Fibroblast of the aortic adventitia (primary cell): Measurements from ENCODE around the gene TBX4. TPM values are rescaled to one million over a fixed set of nuclear protein-coding genes. Genes with fewer than 3 reads are reported as not detected.

Experiments
- DNase-seq: peaks from one replicate; pipeline ENCODE4 v3.0.0-alpha.2; 2010; ENCODE audit warnings: low read depth
- H3K4me3 ChIP-seq: 2 replicates; pipeline ENCODE4 v1.5.1; 2011; ENCODE audit warnings: low read depth, mild to moderate bottlenecking, control low read depth, low read length, moderate library complexity
- total RNA-seq: library from RNA; depleted of rRNA; stranded (reverse); fragments of >200 nt; gene quantifications from 2 replicates; pipeline ENCODE4 v1.2.3, GENCODE V29; 2012; ENCODE audit warnings: low replicate concordance
- TF ChIP-seq, protein P1 (sequence below): IDR thresholded peaks from 2 replicates; pipeline ENCODE4 v1.5.1; 2011; ENCODE audit warnings: mild to moderate bottlenecking, low read length, control low read depth, inconsistent platforms; ENCODE audit not compliant: insufficient read depth

TBX4 gene
- total RNA-seq, 1 donor = not detected

DNA sequence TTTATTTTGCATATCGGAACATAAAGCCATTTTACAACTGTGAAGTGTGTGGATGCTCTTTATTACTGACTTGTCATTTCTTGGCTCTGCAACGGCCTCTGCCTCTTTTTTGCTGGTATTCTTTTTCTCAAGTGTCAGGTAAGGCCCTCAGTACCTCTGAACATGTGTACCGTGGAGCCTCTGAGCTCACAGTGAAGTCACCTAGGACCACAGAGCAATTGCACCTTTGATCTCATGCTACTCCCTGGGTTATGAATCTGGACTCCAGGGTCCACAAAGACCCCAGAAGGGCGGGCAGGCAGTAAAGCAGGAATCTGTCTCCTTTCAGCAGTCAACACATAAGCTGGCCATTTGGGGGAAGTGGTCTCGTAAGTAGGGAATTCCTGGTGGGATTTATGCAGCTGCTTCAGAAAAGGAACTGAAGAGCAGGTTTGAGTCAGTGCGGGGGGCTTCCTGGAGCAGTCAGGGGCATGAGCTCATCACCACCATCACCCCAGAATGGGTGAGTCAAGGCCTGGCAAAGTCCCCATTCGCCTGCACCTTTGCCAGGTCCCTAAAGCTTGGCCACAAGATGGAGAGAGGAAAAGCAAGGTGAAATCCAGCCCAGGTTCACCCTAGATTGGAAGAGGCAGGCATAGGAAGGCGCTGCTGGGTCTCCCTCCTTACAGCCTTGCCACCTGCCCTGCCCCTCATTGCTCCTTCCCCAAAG lies 33.0 kb downstream of the TBX4 start:
- TF ChIP-seq, protein P1, sequence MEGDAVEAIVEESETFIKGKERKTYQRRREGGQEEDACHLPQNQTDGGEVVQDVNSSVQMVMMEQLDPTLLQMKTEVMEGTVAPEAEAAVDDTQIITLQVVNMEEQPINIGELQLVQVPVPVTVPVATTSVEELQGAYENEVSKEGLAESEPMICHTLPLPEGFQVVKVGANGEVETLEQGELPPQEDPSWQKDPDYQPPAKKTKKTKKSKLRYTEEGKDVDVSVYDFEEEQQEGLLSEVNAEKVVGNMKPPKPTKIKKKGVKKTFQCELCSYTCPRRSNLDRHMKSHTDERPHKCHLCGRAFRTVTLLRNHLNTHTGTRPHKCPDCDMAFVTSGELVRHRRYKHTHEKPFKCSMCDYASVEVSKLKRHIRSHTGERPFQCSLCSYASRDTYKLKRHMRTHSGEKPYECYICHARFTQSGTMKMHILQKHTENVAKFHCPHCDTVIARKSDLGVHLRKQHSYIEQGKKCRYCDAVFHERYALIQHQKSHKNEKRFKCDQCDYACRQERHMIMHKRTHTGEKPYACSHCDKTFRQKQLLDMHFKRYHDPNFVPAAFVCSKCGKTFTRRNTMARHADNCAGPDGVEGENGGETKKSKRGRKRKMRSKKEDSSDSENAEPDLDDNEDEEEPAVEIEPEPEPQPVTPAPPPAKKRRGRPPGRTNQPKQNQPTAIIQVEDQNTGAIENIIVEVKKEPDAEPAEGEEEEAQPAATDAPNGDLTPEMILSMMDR = no peak
- no peak for DNase-seq
- H3K4me3 ChIP-seq = no peak overlapping the region

DNA sequence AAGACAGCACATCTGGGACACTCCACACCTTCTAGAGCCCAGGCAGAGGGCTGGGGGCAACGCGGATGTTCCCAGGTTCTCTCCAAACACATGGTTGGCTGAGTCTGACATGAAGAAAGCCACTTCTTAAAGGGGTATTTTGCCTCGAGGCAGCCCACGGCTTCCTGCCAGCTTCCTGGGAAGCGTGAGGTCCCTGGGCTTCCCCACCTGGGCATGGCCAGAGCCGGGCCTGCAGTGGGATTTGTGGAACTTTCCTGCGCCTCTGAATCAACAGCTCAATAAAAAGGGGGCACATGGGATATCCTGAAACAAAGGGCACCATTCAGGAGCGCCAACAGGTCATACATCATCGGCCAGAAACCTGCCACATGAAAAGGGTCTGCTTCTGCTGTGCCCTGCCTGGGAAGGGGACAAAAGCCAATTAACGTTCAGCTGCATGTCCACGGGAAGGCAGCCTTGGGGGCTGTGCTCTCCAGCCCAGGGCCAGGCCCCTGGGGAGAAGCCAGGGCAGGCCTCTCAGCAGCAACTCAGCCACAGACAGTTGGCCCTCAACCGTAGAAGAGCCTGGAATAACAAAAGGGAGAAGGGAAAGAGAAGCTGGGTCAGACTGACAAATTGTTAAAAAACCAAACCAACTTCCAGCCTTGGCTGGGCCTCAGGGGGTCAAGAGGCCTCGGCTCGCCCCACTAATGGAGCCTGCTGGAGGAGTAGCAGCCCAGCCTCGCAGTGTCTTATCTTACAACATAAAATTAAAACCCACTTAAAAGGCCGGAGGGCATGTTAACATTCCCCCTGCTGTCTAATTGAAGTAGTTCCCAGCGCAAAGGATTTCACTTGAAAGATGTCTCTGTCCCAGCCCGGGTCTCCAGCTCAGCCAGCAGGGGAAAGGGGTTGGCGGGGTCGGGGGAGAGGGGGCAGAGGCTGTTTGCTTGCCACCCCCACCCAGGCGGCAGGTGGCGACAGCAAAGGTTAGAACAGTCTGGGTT lies 34.2 kb downstream of the TBX4 start:
- no peak for DNase-seq
- no peak overlapping the region for H3K4me3 ChIP-seq
- TF ChIP-seq, protein P1 = no peak

DNA sequence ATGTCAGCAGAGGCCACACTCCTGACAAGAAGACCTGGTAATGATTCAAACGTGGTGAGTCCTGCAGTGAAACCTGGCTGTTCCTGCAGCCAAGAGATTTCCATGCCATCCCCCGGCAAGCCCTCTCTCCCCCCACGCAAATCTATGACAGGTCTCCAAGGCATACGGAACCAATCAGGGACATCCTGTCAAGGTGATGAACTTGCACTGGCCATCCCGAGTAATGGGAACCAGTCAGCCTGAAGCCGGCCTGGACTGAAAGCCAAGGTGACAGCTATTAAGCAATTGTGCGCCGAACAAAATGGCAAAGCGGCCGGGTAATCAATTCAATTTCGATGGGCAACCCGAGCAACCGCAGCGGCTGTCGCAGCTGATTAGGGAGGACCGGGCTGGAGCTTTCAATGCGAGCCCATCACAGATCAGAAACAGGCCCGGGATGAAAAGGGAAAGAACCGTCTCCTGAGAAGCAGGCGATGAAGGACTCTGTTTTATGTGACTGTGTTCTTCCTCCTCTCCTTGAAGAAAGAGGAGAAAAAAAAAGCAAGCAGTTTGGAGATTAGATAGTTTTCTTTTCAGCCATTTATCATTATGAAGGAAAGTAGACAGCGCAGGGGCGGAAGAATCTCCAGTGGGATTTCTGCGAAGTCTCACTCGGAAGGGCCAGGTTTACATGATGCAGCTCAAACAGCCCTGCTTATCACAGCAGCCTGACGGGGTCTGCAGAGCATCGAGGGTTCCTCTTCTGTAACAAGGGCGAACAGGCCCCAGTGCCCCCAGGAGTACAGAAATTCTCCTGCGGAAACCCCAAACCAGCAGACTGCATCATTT lies 35.2 kb downstream of the TBX4 start:
- no peak overlapping the region for H3K4me3 ChIP-seq
- DNase-seq = no peak
- TF ChIP-seq, protein P1 = no peak

DNA sequence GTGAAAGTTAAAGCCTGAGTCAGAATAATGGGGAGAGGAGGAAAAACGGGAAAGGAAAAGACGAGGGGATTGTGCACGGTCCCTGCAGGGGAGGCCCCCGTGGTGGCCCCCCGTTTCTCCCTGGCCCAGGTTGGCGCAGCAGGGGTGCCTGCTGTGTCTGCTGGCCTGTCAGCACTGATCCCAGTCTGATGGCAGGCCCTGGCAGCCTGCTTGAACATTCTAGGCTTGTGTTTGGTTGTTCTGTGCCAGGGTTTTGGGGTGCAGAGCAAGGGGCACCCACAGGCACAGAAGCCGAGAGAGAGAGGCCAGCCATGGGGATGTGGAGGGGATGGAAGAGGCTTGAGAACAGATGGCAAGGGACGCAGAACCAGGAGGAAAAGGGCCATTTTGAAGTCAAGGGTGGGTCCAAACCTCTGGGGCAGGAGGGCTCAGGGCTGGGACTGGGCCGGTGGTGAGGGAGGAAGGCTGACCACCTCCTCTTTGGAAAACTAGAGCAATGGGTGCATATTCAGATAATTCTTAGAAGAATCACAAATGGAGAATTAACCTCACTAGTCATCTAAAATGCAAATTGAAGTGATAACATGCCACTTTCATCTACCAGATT lies 35.9 kb downstream of the TBX4 start:
- no peak overlapping the region for H3K4me3 ChIP-seq
- TF ChIP-seq, protein P1 = no peak
- DNase-seq = no peak

DNA sequence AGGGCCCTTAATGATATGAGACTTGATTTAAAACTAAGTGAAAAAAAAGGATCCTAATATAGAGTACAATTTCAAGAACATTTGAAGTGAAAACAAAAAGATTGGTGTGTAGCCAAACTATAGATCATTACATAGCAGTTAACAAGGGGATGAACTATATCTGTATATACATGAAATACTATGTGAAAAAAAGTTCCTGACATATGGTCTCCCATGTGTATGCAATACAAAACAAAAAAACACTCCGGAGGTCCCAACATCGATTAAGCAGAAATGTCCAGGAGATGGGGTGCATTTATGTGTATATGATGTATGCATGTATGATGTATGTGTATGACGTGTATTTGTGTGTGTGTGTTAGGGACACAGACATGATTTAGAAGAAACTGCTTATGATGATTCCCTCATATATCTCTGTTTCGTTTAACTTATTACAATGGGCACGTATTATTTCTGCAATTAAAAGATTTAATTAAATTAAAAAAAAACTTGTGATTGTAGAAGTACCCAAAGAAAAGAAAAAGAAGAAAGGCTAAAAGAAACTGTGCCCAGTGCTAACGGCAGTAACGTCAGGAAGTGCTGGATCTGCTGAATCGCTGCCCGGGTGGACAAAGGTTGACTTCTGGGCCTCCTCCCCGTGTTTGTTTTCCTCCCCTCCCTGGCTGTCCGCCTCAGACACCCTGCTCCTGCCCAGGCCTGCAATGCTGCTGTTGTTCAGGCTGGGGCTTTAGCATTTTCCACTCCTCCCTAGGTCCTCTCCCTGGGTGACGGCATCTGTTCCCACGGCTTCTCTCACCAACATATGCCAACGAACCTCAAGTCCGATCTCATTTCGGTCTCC lies 36.9 kb downstream of the TBX4 start:
- no peak for DNase-seq
- TF ChIP-seq, protein P1 = no peak
- no peak overlapping the region for H3K4me3 ChIP-seq
